Epithelial cell of proximal tubule (primary cell): ENCODE measurements around the gene CYP2U1. TPM values are rescaled to one million over a fixed set of nuclear protein-coding genes. Genes with fewer than 3 reads are reported as not detected.

Experiments used
- DNase-seq: peaks from one replicate; pipeline ENCODE4 v3.0.0-alpha.2; 2011; ENCODE audit warnings: low read depth
- H3K4me3 ChIP-seq: 2 replicates; pipeline ENCODE4 v1.5.1; 2011; ENCODE audit warnings: low read depth, mild to moderate bottlenecking, low read length
- total RNA-seq: library from RNA; depleted of rRNA; stranded (reverse); fragments of >200 nt; gene quantifications from 2 replicates; pipeline ENCODE4 v1.2.3, GENCODE V29; 2015
- TF ChIP-seq, protein P1 (sequence below): conservative IDR thresholded peaks from 2 replicates; pipeline ENCODE4 v1.5.1; 2012; ENCODE audit warnings: low read depth, mild to moderate bottlenecking, low read length

CYP2U1 gene
- total RNA-seq, 1 donor from 2014 or later, result 5.0 TPM

DNA sequence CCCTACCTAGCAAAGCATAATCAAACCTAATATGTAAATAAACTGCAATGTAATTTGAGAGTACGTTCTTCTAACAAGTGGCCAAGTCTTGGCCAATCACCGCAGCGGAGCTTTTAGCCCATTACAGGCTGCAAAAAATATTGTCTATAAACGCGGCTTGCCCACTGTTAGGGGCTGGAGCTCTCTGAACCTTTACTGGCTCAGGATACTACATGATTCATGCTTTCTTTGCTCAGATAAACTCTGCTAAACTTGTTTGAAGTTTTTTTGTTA lies 57.4 kb downstream of the CYP2U1 start:
- TF ChIP-seq, protein P1, sequence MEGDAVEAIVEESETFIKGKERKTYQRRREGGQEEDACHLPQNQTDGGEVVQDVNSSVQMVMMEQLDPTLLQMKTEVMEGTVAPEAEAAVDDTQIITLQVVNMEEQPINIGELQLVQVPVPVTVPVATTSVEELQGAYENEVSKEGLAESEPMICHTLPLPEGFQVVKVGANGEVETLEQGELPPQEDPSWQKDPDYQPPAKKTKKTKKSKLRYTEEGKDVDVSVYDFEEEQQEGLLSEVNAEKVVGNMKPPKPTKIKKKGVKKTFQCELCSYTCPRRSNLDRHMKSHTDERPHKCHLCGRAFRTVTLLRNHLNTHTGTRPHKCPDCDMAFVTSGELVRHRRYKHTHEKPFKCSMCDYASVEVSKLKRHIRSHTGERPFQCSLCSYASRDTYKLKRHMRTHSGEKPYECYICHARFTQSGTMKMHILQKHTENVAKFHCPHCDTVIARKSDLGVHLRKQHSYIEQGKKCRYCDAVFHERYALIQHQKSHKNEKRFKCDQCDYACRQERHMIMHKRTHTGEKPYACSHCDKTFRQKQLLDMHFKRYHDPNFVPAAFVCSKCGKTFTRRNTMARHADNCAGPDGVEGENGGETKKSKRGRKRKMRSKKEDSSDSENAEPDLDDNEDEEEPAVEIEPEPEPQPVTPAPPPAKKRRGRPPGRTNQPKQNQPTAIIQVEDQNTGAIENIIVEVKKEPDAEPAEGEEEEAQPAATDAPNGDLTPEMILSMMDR, result no peak
- no peak overlapping the region for H3K4me3 ChIP-seq
- no peak for DNase-seq

DNA sequence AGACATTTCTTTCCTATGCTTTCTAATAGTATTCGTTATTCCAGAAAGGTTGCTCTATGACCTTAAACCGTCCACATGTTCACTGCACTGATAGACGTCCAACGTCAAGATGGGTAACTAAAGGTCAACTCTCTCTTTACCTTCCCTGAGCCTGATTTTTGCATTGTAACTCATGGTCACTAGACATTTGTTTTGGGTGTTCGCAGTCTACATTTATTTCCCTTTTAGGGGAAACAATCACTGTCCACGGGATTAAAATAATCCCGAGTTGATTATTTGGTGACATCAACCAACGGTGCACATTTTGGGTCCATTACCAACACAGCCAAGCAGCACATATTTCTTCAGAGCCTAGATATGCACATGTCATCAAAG lies 57.8 kb downstream of the CYP2U1 start:
- no peak for DNase-seq
- peak overlapping the region; percentile 79 for H3K4me3 ChIP-seq
- TF ChIP-seq, protein P1, result no peak

DNA sequence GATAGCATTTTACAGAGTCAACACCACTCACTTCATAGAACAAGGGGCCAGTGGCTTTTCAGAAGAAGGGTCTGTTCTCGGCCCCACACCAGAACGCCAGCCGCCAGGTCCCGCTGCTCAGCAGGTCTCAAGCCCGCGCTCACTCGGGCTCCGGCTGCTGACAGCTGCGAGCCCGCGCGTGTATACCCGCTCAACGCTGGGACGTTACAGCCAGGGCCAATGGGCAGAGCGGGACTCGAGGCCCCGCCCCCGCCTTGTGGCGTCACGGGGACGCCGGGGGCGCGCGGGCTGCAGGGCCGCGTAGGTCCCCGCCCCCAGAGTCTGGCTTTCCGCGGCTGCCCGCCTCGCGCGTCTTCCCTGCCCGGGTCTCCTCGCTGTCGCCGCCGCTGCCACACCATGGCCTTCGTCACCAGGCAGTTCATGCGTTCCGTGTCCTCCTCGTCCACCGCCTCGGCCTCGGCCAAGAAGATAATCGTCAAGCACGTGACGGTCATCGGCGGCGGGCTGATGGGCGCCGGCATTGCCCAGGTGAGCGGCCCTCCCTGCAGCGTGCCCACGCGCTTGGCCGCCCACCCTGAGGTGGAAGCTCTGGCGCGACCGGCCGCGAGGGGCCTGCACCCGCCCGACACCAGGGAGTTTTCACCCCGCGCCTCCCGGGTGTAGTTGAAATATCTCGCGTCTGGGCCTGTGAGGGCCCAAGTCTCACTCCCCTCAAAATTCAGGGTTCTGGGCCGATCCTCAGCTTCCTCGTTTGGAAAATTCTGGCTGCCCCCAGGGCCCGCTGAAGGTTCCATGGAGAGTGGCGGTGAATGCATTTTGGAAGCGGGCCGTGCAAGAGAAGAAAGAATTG lies 58.4 kb downstream of the CYP2U1 start, which contains the start of gene HADH:
HADH (plus strand) TSS at position 353 of the 850 bp plus-strand sequence; CDS start at position 397, 44 bp downstream.
- H3K4me3 ChIP-seq, result peak within 1 kb of the TSS; percentile 79
- DNase-seq, result no peak
- TF ChIP-seq, protein P1, result no peak

DNA sequence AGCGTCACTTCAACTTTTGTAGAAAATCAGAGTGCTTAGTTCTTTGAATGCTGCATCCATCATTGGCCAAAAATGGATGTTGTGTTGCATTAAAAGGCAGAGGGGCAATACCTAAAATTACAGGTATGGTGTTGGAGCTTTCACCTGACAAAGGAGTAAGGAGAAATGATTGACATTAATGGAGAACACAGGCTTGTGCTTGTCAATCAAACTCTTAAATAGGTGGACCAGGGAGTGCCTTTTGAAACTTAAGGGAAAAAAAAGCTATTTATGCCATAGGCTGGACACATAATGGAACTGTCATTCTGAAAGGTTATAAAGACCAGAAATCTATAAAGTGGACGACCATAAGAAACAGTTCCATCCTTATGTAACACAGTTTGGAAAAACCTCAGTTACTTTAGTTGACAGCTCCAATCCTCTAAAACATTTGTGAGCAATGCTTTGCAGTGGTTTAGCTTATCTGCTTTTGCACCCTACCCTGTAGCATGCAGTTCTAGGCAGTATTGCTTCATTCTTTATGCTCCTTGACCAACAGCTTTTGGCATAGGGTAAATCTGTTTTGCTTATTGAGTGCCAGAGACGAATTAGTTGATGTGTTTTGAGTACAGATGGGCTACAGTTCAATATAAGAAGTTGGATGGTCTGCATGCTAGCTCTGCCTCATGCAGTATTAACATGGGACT lies 60.7 kb downstream of the CYP2U1 start:
- TF ChIP-seq, protein P1, result no peak
- DNase-seq, result no peak
- no peak overlapping the region for H3K4me3 ChIP-seq

DNA sequence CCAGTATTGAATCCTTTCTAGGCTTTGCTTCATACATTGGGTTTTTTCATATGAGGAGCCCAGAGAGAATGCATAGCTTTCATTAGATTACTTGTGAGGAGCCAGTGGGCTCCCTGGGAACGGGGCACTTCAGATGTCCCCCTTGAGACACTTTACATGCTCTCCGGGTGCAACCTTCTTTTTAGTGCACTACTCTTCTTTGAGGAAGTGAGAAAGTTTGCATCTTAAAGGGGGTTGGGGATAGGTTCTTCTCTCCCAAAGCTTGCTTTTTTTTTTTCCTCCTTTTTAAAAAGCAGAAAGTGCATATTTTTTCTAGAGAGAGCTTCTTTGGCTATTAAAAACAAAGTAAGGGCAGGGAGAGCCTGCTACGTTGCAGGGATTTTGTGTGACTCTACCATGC lies 62.6 kb downstream of the CYP2U1 start:
- no peak for DNase-seq
- no peak overlapping the region for H3K4me3 ChIP-seq

DNA sequence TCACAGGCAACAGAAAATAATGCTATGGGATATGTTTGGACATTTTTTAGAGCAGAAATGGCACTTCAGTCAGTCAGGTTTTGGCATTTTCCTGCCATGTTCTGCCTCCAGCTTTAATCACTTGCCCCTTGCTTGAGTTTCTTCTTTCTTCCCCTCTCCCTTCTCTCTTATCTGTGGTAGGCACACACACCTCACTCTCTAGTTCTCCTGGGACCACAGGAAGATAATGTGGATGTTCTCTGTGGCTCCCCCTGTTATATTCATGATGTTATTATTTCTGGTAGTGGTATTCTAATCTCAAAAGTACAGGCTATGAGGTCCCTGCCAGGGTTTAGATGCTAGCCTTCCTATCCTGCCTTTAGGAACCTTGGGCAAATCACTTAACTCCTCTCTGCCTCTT lies 63.5 kb downstream of the CYP2U1 start:
- no peak overlapping the region for H3K4me3 ChIP-seq
- TF ChIP-seq, protein P1, result no peak
- no peak for DNase-seq

More for the DNA sequence above, 62.6 kb downstream of the CYP2U1 start:
- TF ChIP-seq, protein P1, result no peak
